ENCODE data around the gene PLEKHG3.

Gene PLEKHG3

GRCh38 chr14:64706119-64706592 is 1.9 kb downstream of the PLEKHG3 start:
- in situ Hi-C loops (cut with HindIII; ENCODE audit: low pct_ligation_motif_present, low sequenced_read_pairs), result no loop called here
- no peaks in the 10 kb centered on the region for H3K27me3 ChIP-seq (replicated peaks)
- no peak for TF ChIP-seq CTCF (IDR thresholded peaks at IDR 0.05; ENCODE audit: low read depth, low read length, missing control alignments)
- H3K4me3 ChIP-seq (ENCODE audit: low read depth, low read length), result no peak overlapping the region
- H3K27ac ChIP-seq, result no peak overlapping the region
- no peaks in the 10 kb centered on the region for H3K36me3 ChIP-seq (replicated peaks)
- no peak for DNase-seq

GRCh38 chr14:64706593-64707193 is 2.5 kb downstream of the PLEKHG3 start:
- no peaks in the 10 kb centered on the region for H3K36me3 ChIP-seq (replicated peaks)
- in situ Hi-C loops (cut with HindIII; ENCODE audit: low pct_ligation_motif_present, low sequenced_read_pairs), result no loop called here
- no peak for DNase-seq
- H3K27ac ChIP-seq, result no peak overlapping the region
- no peak overlapping the region for H3K4me3 ChIP-seq (ENCODE audit: low read depth, low read length)
- no peaks in the 10 kb centered on the region for H3K27me3 ChIP-seq (replicated peaks)
- TF ChIP-seq CTCF (IDR thresholded peaks at IDR 0.05; ENCODE audit: low read depth, low read length, missing control alignments), result no peak

- peak; percentile 86 for DNase-seq
- Histone ChIP-seq H3K27me3 (replicated peaks) (no peaks in the 10 kb centered on the region), H3K4me3 (ENCODE audit: low read depth, low read length) (no peak overlapping the region), H3K27ac (peak overlapping the region; percentile 80), H3K36me3 (replicated peaks) (no peaks in the 10 kb centered on the region)
- in situ Hi-C loops (cut with HindIII; ENCODE audit: low pct_ligation_motif_present, low sequenced_read_pairs), result no loop called here
- no peak for TF ChIP-seq CTCF (IDR thresholded peaks at IDR 0.05; ENCODE audit: low read depth, low read length, missing control alignments)
Measured at GRCh38 chr14:64707661-64708060, 3.4 kb downstream of the PLEKHG3 start.

GRCh38 chr14:64708148-64709004 is 4.2 kb downstream of the PLEKHG3 start:
- no peak for TF ChIP-seq CTCF (IDR thresholded peaks at IDR 0.05; ENCODE audit: low read depth, low read length, missing control alignments)
- Histone ChIP-seq H3K27ac (peak overlapping the region; percentile 80), H3K36me3 (replicated peaks) (no peaks in the 10 kb centered on the region), H3K4me3 (ENCODE audit: low read depth, low read length) (peak overlapping the region; percentile 15), H3K27me3 (replicated peaks) (no peaks in the 10 kb centered on the region)
- no peak for DNase-seq
- in situ Hi-C loops (cut with HindIII; ENCODE audit: low pct_ligation_motif_present, low sequenced_read_pairs), result no loop called here

- in situ Hi-C loops (cut with HindIII; ENCODE audit: low pct_ligation_motif_present, low sequenced_read_pairs), result no loop called here
- Histone ChIP-seq H3K27ac (peak overlapping the region; percentile 80), H3K36me3 (replicated peaks) (no peaks in the 10 kb centered on the region), H3K27me3 (replicated peaks) (no peaks in the 10 kb centered on the region), H3K4me3 (ENCODE audit: low read depth, low read length) (no peak overlapping the region)
- TF ChIP-seq CTCF (IDR thresholded peaks at IDR 0.05; ENCODE audit: low read depth, low read length, missing control alignments), result no peak
- no peak for DNase-seq
Measured at GRCh38 chr14:64709126-64709525, 4.9 kb downstream of the PLEKHG3 start.

All from brain microvascular endothelial cell (primary cell).